Upper lobe of left lung (tissue), 6 donors: Measurements from ENCODE around the gene SUPT3H. TPM values are rescaled to one million over a fixed set of nuclear protein-coding genes. Genes with fewer than 3 reads are reported as not detected.

Experiments
- ATAC-seq, 2 donors: fragments of 200-7000 bp; cut with Tn5 transposase; one replicate each; pipeline ENCODE4 v1.9.1; 2022; ENCODE audit warnings: mild to moderate bottlenecking in 2 of 2, moderate library complexity in 2 of 2; ENCODE audit not compliant: low FRiP score in 2 of 2
- DNase-seq, 2 donors: peaks; one replicate each; pipeline ENCODE4 v3.0.0-alpha.2; 2019 to 2020
- H3K27ac ChIP-seq, 4 donors: fragments of 200-600 bp; sonication (generic); one replicate each; pipeline ENCODE4 v1.5.1; 2016 to 2019
- H3K27me3 ChIP-seq, 4 donors: fragments of 200-600 bp; sonication (generic); one replicate each; pipeline ENCODE4 v1.5.1; 2017 to 2019
- H3K36me3 ChIP-seq, 4 donors: fragments of 200-600 bp; sonication (generic); one replicate each; pipeline ENCODE4 v1.5.1; 2016 to 2019
- H3K4me1 ChIP-seq, 4 donors: fragments of 200-600 bp; sonication (generic); one replicate each; pipeline ENCODE4 v1.5.1; 2018 to 2019
- H3K4me3 ChIP-seq, 4 donors: fragments of 200-600 bp; sonication (generic); one replicate each; pipeline ENCODE4 v1.5.1; 2017 to 2019; ENCODE audit warnings: mild to moderate bottlenecking in 2 of 4, moderate library complexity in 1 of 4
- H3K9me3 ChIP-seq, 4 donors: fragments of 200-600 bp; sonication (generic); one replicate each; pipeline ENCODE4 v1.5.1; 2018 to 2019
- EP300 ChIP-seq, 4 donors: sonication (generic); formaldehyde crosslinking; IDR thresholded peaks; one replicate each; pipeline ENCODE4 v1.5.1; 2017; ENCODE audit warnings: antibody characterized with exemption in 4 of 4, control low read depth in 2 of 4
- POLR2A ChIP-seq, 4 donors: fragments of 450-650 bp; IDR thresholded peaks; one replicate each; pipeline ENCODE4 v1.5.1; 2016 to 2017; ENCODE audit warnings: antibody characterized with exemption in 4 of 4, mild to moderate bottlenecking in 2 of 4
- POLR2AphosphoS5 ChIP-seq, 2 donors: sonication (generic); formaldehyde crosslinking; IDR thresholded peaks; one replicate each; pipeline ENCODE4 v1.5.1; 2017; ENCODE audit warnings: antibody characterized with exemption in 2 of 2
- WGBS, 2 donors: methylation state at CpG; one replicate each; pipeline ENCODE4 v1.1.5; 2017 to 2018; 5-methylcytosine and 5-hydroxymethylcytosine counted together
- total RNA-seq, 6 donors: library from RNA; depleted of rRNA in 4 of 6; stranded (reverse); fragments of >200 nt in 4 of 6; gene quantifications; one replicate each; pipeline versions ENCODE4 v1.1.0 to v1.2.1, GENCODE V29; 2016 to 2021
- TF ChIP-seq, protein P1 (sequence below), 6 experiments: fragments of 450-650 bp in 4 of 6; fragments of 200-600 bp in 2 of 6; sonication (generic) in 2 of 6; IDR thresholded peaks; one replicate each; pipeline ENCODE4 v1.5.1; 2016 to 2019; ENCODE audit warnings: antibody characterized with exemption in 6 of 6
- donor health status: DM: no; HTN: no; CAD: no; lungs with moderate emphysema.
- donor health status: DM: no; HTN: yes; CAD: no; lungs with severe emphysema.

The SUPT3H gene
- total RNA-seq, 6 donors from 2014 or later: 6.4 to 45.1 (median 8.9) TPM

- Histone ChIP-seq H3K4me3 (no peak overlapping the region), H3K4me1 (no peaks in the 10 kb centered on the region), H3K27ac (no peak overlapping the region), H3K27me3 (no peaks in the 10 kb centered on the region), H3K9me3 (no peaks in the 10 kb centered on the region), H3K36me3 (no peaks in the 10 kb centered on the region)
- TF ChIP-seq POLR2A (IDR thresholded peaks at IDR 0.05) (no peak), EP300 (IDR thresholded peaks at IDR 0.05) (no peak)
- no peak for ATAC-seq
- WGBS, 2 donors: 79 to 85% methylated on average over 4 of the region's 4 CpGs
- DNase-seq: no peak
Observed at GRCh38 chr6:45394586-45395095, 16.9 kb upstream of the SUPT3H start.

- 66 to 68% methylated on average over 3 of the region's 3 CpGs for WGBS, 2 donors
- H3K36me3 ChIP-seq: no peaks in the 10 kb centered on the region
- H3K27ac ChIP-seq: no peak overlapping the region
- TF ChIP-seq POLR2A (IDR thresholded peaks at IDR 0.05) (no peak), POLR2AphosphoS5 (IDR thresholded peaks at IDR 0.05) (no peak), EP300 (IDR thresholded peaks at IDR 0.05) (no peak)
- TF ChIP-seq, protein P1, sequence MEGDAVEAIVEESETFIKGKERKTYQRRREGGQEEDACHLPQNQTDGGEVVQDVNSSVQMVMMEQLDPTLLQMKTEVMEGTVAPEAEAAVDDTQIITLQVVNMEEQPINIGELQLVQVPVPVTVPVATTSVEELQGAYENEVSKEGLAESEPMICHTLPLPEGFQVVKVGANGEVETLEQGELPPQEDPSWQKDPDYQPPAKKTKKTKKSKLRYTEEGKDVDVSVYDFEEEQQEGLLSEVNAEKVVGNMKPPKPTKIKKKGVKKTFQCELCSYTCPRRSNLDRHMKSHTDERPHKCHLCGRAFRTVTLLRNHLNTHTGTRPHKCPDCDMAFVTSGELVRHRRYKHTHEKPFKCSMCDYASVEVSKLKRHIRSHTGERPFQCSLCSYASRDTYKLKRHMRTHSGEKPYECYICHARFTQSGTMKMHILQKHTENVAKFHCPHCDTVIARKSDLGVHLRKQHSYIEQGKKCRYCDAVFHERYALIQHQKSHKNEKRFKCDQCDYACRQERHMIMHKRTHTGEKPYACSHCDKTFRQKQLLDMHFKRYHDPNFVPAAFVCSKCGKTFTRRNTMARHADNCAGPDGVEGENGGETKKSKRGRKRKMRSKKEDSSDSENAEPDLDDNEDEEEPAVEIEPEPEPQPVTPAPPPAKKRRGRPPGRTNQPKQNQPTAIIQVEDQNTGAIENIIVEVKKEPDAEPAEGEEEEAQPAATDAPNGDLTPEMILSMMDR (IDR thresholded peaks at IDR 0.05): no peak
- H3K4me3 ChIP-seq: no peak overlapping the region
- no peaks in the 10 kb centered on the region for H3K4me1 ChIP-seq
- no peak for DNase-seq
- ATAC-seq: no peak
- H3K9me3 ChIP-seq: no peaks in the 10 kb centered on the region
- H3K27me3 ChIP-seq: no peaks in the 10 kb centered on the region
Observed at GRCh38 chr6:45388328-45388727, 10.6 kb upstream of the SUPT3H start.

DNA sequence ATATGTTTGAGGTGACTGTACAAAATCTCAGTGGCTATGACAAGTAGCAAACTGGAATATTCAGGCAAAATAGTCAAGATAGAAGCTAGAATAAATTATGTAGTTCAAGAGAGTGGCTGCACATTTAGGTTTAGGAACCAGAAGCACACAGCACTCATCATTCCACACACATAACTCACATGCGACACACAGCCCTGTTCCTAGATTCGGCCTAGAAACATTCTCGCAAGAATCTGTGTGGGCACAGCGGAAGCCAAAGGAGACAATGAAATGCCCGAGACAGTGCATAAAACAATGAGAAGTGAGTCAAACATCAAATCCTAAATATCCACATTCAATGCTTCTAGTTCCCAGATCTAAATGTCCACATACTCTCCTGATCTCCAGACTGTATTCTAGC is 9.5 kb upstream of the SUPT3H start:
- ATAC-seq (no peak), DNase-seq (no peak)
- Histone ChIP-seq H3K27me3 (no peaks in the 10 kb centered on the region), H3K36me3 (no peaks in the 10 kb centered on the region), H3K9me3 (no peaks in the 10 kb centered on the region), H3K4me1 (no peaks in the 10 kb centered on the region), H3K27ac (no peak overlapping the region), H3K4me3 (no peak overlapping the region)
- 97 to 98% methylated on average over 5 of the region's 5 CpGs for WGBS, 2 donors
- no peak for TF ChIP-seq EP300 (IDR thresholded peaks at IDR 0.05)
- no peak for TF ChIP-seq POLR2A (IDR thresholded peaks at IDR 0.05)
- no peak for TF ChIP-seq POLR2AphosphoS5 (IDR thresholded peaks at IDR 0.05)
- TF ChIP-seq, protein P1 (IDR thresholded peaks at IDR 0.05): no peak

- TF ChIP-seq, protein P1 (IDR thresholded peaks at IDR 0.05): no peak
- no peak for TF ChIP-seq POLR2AphosphoS5 (IDR thresholded peaks at IDR 0.05)
- TF ChIP-seq EP300 (IDR thresholded peaks at IDR 0.05): no peak
- TF ChIP-seq POLR2A (IDR thresholded peaks at IDR 0.05): no peak
- Histone ChIP-seq H3K36me3 (no peaks in the 10 kb centered on the region), H3K27ac (no peak overlapping the region), H3K4me3 (no peak overlapping the region), H3K4me1 (no peaks in the 10 kb centered on the region), H3K27me3 (no peaks in the 10 kb centered on the region), H3K9me3 (no peaks in the 10 kb centered on the region)
- no peak for DNase-seq
- WGBS, 2 donors: 76 to 78% methylated on average over 3 of the region's 3 CpGs
- no peak for ATAC-seq
Observed at GRCh38 chr6:45386501-45386900, 8.8 kb upstream of the SUPT3H start.

- Histone ChIP-seq H3K36me3 (no peaks in the 10 kb centered on the region), H3K9me3 (no peaks in the 10 kb centered on the region), H3K4me3 (no peak overlapping the region), H3K27ac (no peak overlapping the region), H3K4me1 (peaks cover 0 to 7% (median 6%) of the 10 kb centered on the region in 4 donors), H3K27me3 (no peaks in the 10 kb centered on the region)
- 83 to 85% methylated on average over 2 of the region's 2 CpGs for WGBS, 2 donors
- ATAC-seq (no peak), DNase-seq (no peak)
- TF ChIP-seq EP300 (IDR thresholded peaks at IDR 0.05): no peak
Observed at GRCh38 chr6:45382391-45382790, 4.7 kb upstream of the SUPT3H start.

- Histone ChIP-seq H3K9me3 (no peaks in the 10 kb centered on the region), H3K36me3 (no peaks in the 10 kb centered on the region), H3K4me1 (peaks cover 0 to 21% (median 9%) of the 10 kb centered on the region in 4 donors), H3K27ac (peak overlapping the region; percentile 95 to 99 (median 96)), H3K4me3 (peak overlapping the region; percentile 62 to 88 (median 78)), H3K27me3 (no peaks in the 10 kb centered on the region)
- peak; percentile 52 to 70 for ATAC-seq
- 1 to 3% methylated on average over 21 of the region's 21 CpGs for WGBS, 2 donors
- DNase-seq: peak; percentile 42 to 52
- no peak for TF ChIP-seq POLR2AphosphoS5 (IDR thresholded peaks at IDR 0.05)
- TF ChIP-seq, protein P1 (IDR thresholded peaks at IDR 0.05): no peak
- no peak for TF ChIP-seq EP300 (IDR thresholded peaks at IDR 0.05)
- TF ChIP-seq POLR2A (IDR thresholded peaks at IDR 0.05): no peak
Observed at GRCh38 chr6:45378334-45378926, 696 bp upstream of the SUPT3H start.
